HepG2 (cell line): Measurements from ENCODE around the gene KRTAP19-8.

ENCODE experiments used
- CTCF ChIP-seq: sonication (generic); formaldehyde crosslinking; IDR thresholded peaks from 2 replicates; pipeline ENCODE4 v1.5.0; 2020; ENCODE audit warnings: mild to moderate bottlenecking, missing genetic modification reagents, moderate library complexity
- DNMT1 ChIP-seq: sonication (generic); formaldehyde crosslinking; IDR thresholded peaks from 2 replicates; pipeline ENCODE4 v1.5.1; 2020; ENCODE audit warnings: mild to moderate bottlenecking, missing genetic modification reagents
- ELF4 ChIP-seq: sonication (generic); formaldehyde crosslinking; IDR thresholded peaks from 2 replicates; pipeline ENCODE4 v1.5.0; 2020; ENCODE audit warnings: missing genetic modification reagents, mild to moderate bottlenecking, moderate library complexity, borderline replicate concordance
- HNRNPLL ChIP-seq: fragments of 200-400 bp; formaldehyde crosslinking; IDR thresholded peaks from 2 replicates; pipeline ENCODE4 v1.6.1; 2017; ENCODE audit warnings: mild to moderate bottlenecking, low read depth, low read length; ENCODE audit not compliant: poor library complexity, severe bottlenecking
- KDM1A ChIP-seq: IDR thresholded peaks from 2 replicates; pipeline ENCODE4 v1.6.1; 2016; ENCODE audit warnings: missing compliant biosample characterization
- NCOR1 ChIP-seq: fragments of 200-600 bp; sonication (generic); IDR thresholded peaks from 2 replicates; pipeline ENCODE4 v1.7.0; 2017; ENCODE audit warnings: antibody characterized with exemption, low read length, borderline replicate concordance
- NFATC3 ChIP-seq: sonication (generic); formaldehyde crosslinking; IDR thresholded peaks from 2 replicates; pipeline ENCODE4 v1.5.1; 2020; ENCODE audit warnings: mild to moderate bottlenecking, missing genetic modification reagents
- NR2F2 ChIP-seq: IDR thresholded peaks from 2 replicates; pipeline ENCODE4 v1.6.1; 2012; ENCODE audit warnings: low read depth, inconsistent platforms, borderline replicate concordance
- TOPORS ChIP-seq: sonication (generic); formaldehyde crosslinking; IDR thresholded peaks from 2 replicates; pipeline ENCODE4 v1.8.0; 2023; ENCODE audit warnings: mild to moderate bottlenecking, missing genetic modification reagents
- ZBTB21 ChIP-seq: sonication (generic); formaldehyde crosslinking; IDR thresholded peaks from 2 replicates; pipeline ENCODE4 v1.4.0; 2020; ENCODE audit warnings: missing genetic modification reagents
- TF ChIP-seq, protein P1 (sequence below): sonication (generic); formaldehyde crosslinking; IDR thresholded peaks from 2 replicates; pipeline ENCODE4 v1.5.0; 2020; ENCODE audit warnings: missing genetic modification reagents
- TF ChIP-seq, protein P2 (sequence below): sonication (generic); formaldehyde crosslinking; IDR thresholded peaks from 2 replicates; pipeline ENCODE4 v1.9.0; 2021; ENCODE audit warnings: missing genetic modification reagents, borderline replicate concordance
- TF ChIP-seq, protein P3 (sequence below): sonication (generic); formaldehyde crosslinking; IDR thresholded peaks from 2 replicates; pipeline ENCODE4 v1.4.0; 2020; ENCODE audit warnings: missing genetic modification reagents, borderline replicate concordance

DNA sequence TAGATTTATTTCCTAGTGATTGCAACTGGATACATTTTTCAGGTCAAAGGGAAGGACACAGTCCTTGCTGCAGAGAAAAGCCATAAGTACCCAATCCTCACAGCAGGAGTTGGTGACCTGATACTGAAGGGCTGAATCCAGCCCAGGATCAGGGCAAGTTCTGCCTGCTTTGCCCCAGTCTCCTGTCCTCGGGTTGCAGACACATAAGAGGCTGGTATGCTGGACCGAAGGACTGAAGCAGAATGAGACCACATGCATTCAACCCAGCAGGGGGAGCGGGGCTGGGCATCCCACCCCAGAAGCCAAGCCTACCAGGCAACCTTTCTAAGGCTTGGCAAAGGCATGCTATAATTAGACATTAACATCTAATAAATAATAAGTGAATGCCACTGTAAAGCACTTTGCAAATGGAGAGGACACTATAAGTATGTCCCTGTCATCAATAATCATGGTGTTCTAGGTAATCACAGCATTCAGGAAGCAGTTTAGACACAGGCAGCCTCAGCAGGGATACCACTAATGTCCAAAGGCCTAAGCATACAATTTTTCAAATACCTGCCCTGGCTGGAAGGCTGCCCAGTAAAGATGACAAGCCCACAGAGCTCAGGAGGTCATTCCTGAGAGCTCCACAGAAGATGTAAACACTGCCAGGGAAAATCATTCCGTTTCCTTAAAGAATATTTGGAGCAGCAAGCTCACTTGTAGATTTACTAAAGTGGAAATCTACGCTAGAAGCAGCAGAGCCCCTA is 47.6 kb downstream of the KRTAP19-8 start:
- TF ChIP-seq, protein P1, sequence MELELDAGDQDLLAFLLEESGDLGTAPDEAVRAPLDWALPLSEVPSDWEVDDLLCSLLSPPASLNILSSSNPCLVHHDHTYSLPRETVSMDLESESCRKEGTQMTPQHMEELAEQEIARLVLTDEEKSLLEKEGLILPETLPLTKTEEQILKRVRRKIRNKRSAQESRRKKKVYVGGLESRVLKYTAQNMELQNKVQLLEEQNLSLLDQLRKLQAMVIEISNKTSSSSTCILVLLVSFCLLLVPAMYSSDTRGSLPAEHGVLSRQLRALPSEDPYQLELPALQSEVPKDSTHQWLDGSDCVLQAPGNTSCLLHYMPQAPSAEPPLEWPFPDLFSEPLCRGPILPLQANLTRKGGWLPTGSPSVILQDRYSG (CRISPR knock-in tag): no peak
- TF ChIP-seq, protein P2, sequence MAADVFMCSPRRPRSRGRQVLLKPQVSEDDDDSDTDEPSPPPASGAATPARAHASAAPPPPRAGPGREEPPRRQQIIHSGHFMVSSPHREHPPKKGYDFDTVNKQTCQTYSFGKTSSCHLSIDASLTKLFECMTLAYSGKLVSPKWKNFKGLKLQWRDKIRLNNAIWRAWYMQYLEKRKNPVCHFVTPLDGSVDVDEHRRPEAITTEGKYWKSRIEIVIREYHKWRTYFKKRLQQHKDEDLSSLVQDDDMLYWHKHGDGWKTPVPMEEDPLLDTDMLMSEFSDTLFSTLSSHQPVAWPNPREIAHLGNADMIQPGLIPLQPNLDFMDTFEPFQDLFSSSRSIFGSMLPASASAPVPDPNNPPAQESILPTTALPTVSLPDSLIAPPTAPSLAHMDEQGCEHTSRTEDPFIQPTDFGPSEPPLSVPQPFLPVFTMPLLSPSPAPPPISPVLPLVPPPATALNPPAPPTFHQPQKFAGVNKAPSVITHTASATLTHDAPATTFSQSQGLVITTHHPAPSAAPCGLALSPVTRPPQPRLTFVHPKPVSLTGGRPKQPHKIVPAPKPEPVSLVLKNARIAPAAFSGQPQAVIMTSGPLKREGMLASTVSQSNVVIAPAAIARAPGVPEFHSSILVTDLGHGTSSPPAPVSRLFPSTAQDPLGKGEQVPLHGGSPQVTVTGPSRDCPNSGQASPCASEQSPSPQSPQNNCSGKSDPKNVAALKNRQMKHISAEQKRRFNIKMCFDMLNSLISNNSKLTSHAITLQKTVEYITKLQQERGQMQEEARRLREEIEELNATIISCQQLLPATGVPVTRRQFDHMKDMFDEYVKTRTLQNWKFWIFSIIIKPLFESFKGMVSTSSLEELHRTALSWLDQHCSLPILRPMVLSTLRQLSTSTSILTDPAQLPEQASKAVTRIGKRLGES (CRISPR knock-in tag): no peak
- no peak for TF ChIP-seq TOPORS (CRISPR knock-in tag)
- no peak for TF ChIP-seq NCOR1
- no peak for TF ChIP-seq HNRNPLL
- TF ChIP-seq CTCF: no peak
- TF ChIP-seq NR2F2: no peak
- TF ChIP-seq ELF4 (CRISPR knock-in tag): no peak
- no peak for TF ChIP-seq DNMT1
- TF ChIP-seq KDM1A (CRISPR knock-in tag): no peak
- TF ChIP-seq, protein P3, sequence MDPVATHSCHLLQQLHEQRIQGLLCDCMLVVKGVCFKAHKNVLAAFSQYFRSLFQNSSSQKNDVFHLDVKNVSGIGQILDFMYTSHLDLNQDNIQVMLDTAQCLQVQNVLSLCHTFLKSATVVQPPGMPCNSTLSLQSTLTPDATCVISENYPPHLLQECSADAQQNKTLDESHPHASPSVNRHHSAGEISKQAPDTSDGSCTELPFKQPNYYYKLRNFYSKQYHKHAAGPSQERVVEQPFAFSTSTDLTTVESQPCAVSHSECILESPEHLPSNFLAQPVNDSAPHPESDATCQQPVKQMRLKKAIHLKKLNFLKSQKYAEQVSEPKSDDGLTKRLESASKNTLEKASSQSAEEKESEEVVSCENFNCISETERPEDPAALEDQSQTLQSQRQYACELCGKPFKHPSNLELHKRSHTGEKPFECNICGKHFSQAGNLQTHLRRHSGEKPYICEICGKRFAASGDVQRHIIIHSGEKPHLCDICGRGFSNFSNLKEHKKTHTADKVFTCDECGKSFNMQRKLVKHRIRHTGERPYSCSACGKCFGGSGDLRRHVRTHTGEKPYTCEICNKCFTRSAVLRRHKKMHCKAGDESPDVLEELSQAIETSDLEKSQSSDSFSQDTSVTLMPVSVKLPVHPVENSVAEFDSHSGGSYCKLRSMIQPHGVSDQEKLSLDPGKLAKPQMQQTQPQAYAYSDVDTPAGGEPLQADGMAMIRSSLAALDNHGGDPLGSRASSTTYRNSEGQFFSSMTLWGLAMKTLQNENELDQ (CRISPR knock-in tag): no peak
- TF ChIP-seq ZBTB21: no peak
- no peak for TF ChIP-seq NFATC3 (CRISPR knock-in tag)
